CD4-positive, alpha-beta memory T cell (primary cell): ENCODE measurements around the gene ZFC3H1. TPM values are rescaled to one million over a fixed set of nuclear protein-coding genes. Genes with fewer than 3 reads are reported as not detected.

Source experiments
- CTCF ChIA-PET: fragments of 350-600 bp; sonication (Branson Sonifier 250); formaldehyde crosslinking; loops from one replicate; lab custom pipeline; 2021; ENCODE audit warnings: inconsistent platforms; ENCODE audit not compliant: partially characterized antibody; lab: Charles Lee
- POLR2A ChIA-PET: fragments of 350-600 bp; sonication (Branson Sonifier 250); formaldehyde crosslinking; loops from one replicate; lab custom pipeline; 2021; ENCODE audit not compliant: partially characterized antibody; lab: Charles Lee
- DNase-seq, 5 donors: peaks; one replicate each; pipeline versions ENCODE4 v3.0.0 to v3.0.0-alpha.2; 2020 to 2022; ENCODE audit warnings: mixed read lengths in 1 of 5
- H3K27ac ChIP-seq: one replicate; pipeline ENCODE4 v1.7.0; 2013; ENCODE audit warnings: low read depth, low read length
- H3K27me3 ChIP-seq: 2 replicates; pipeline ENCODE4 v1.7.0; 2013; ENCODE audit warnings: mild to moderate bottlenecking, low read length, moderate library complexity; ENCODE audit not compliant: insufficient read depth
- H3K36me3 ChIP-seq: 2 replicates; pipeline ENCODE4 v1.7.0; 2013; ENCODE audit warnings: mild to moderate bottlenecking, low read length, moderate library complexity; ENCODE audit not compliant: insufficient read depth
- H3K4me1 ChIP-seq: 2 replicates; pipeline ENCODE4 v1.7.0; 2013; ENCODE audit warnings: mild to moderate bottlenecking, low read length, moderate library complexity; ENCODE audit not compliant: insufficient read depth
- H3K4me3 ChIP-seq, 2 donors: one replicate each; pipeline ENCODE4 v1.7.0; 2013; ENCODE audit warnings: low read length in 2 of 2, mild to moderate bottlenecking in 1 of 2
- H3K9me3 ChIP-seq, 2 donors: one replicate each; pipeline ENCODE4 v1.7.0; 2013; ENCODE audit warnings: low read length in 2 of 2, control low read depth in 1 of 2; ENCODE audit not compliant: control insufficient read depth in 1 of 2
- H3K27ac Mint-ChIP-seq, 7 donors: one replicate each; pipeline ENCODE4 v1.8.0; 2020 to 2021; ENCODE audit warnings: mixed read lengths in 7 of 7, mild to moderate bottlenecking in 6 of 7, inconsistent platforms in 3 of 7, moderate library complexity in 3 of 7
- H3K27me3 Mint-ChIP-seq, 2 donors: one replicate each; pipeline ENCODE4 v1.8.0; 2020 to 2021; ENCODE audit warnings: mixed read lengths in 2 of 2
- H3K36me3 Mint-ChIP-seq, 2 donors: one replicate each; pipeline ENCODE4 v1.8.0; 2020 to 2021; ENCODE audit warnings: mixed read lengths in 2 of 2, inconsistent platforms in 1 of 2, mild to moderate bottlenecking in 1 of 2
- H3K4me1 Mint-ChIP-seq, 4 donors: one replicate each; pipeline ENCODE4 v1.8.0; 2020 to 2021; ENCODE audit warnings: mixed read lengths in 4 of 4, mild to moderate bottlenecking in 1 of 4
- H3K4me3 Mint-ChIP-seq, 8 donors: one replicate each; pipeline ENCODE4 v1.8.0; 2020 to 2021; ENCODE audit warnings: mixed read lengths in 8 of 8, mild to moderate bottlenecking in 7 of 8, moderate library complexity in 6 of 8, inconsistent platforms in 3 of 8
- H3K9me3 Mint-ChIP-seq, 8 donors: one replicate each; pipeline ENCODE4 v1.8.0; 2020 to 2021; ENCODE audit warnings: mixed read lengths in 8 of 8, mild to moderate bottlenecking in 5 of 8, inconsistent platforms in 3 of 8, moderate library complexity in 1 of 8
- intact Hi-C: fragments of 100-400 bp; cut with micrococcal nuclease; formaldehyde crosslinking; loops from one replicate; pipeline ENCODE4 v1.15.1; 2023
- polyA plus RNA-seq, 2 donors: library from polyadenylated mRNA; unstranded; fragments of 300-500 nt; fragmentation: Illumina TruSeq; gene quantifications; one replicate each; pipeline ENCODE4 v1.2.3, GENCODE V29; 2021
- total RNA-seq, 2 experiments: library from RNA; stranded (reverse); gene quantifications; one replicate each; pipeline ENCODE4 v1.2.3, GENCODE V29; 2021

ZFC3H1 gene
- total and polyA plus RNA-seq, 4 experiments from 2014 or later, result 15.0 to 121 (median 73.9) TPM

GRCh38 chr12:71602761-71603577 is 60.7 kb downstream of the ZFC3H1 start:
- no peak overlapping the region for H3K27ac Mint-ChIP-seq
- intact Hi-C loops, result no loop called here
- peaks cover 0 to 7% (median 0%) of the 10 kb centered on the region in 4 donors for H3K4me1 Mint-ChIP-seq
- H3K4me3 Mint-ChIP-seq, result peak overlapping the region in 1 of 8 donors; percentile 18
- H3K27ac ChIP-seq, result no peak overlapping the region
- CTCF ChIA-PET, result no interaction called here
- peaks cover 0 to 6% (median 2%) of the 10 kb centered on the region in 8 donors for H3K9me3 Mint-ChIP-seq
- H3K9me3 ChIP-seq, result no peaks in the 10 kb centered on the region
- H3K27me3 ChIP-seq, result no peaks in the 10 kb centered on the region
- peaks cover 9 to 15% of the 10 kb centered on the region in 2 donors for H3K36me3 Mint-ChIP-seq
- H3K4me1 ChIP-seq, result no peaks in the 10 kb centered on the region
- H3K36me3 ChIP-seq, result no peaks in the 10 kb centered on the region
- no peak for DNase-seq
- POLR2A ChIA-PET, result no interaction called here
- H3K27me3 Mint-ChIP-seq, result peaks cover 0 to 14% of the 10 kb centered on the region in 2 donors
- no peak overlapping the region for H3K4me3 ChIP-seq

GRCh38 chr12:71601546-71601945 is 62.1 kb downstream of the ZFC3H1 start:
- Mint-ChIP-seq H3K4me3 (no peak overlapping the region), H3K36me3 (peaks cover 4 to 5% of the 10 kb centered on the region in 2 donors), H3K9me3 (peaks cover 0 to 6% (median 2%) of the 10 kb centered on the region in 8 donors), H3K27ac (no peak overlapping the region), H3K27me3 (peaks cover 0 to 15% of the 10 kb centered on the region in 2 donors), H3K4me1 (peaks cover 0 to 3% (median 0%) of the 10 kb centered on the region in 4 donors)
- H3K4me3 ChIP-seq, result no peak overlapping the region
- DNase-seq, result no peak
- ChIA-PET CTCF (no interaction called here), POLR2A (no interaction called here)
- no peaks in the 10 kb centered on the region for H3K9me3 ChIP-seq
- H3K4me1 ChIP-seq, result no peaks in the 10 kb centered on the region
- intact Hi-C loops, result no loop called here
- H3K27me3 ChIP-seq, result no peaks in the 10 kb centered on the region
- no peaks in the 10 kb centered on the region for H3K36me3 ChIP-seq
- no peak overlapping the region for H3K27ac ChIP-seq

GRCh38 chr12:71599210-71599609 is 64.4 kb downstream of the ZFC3H1 start:
- Mint-ChIP-seq H3K36me3 (no peaks in the 10 kb centered on the region), H3K27ac (no peak overlapping the region), H3K9me3 (peaks cover 0 to 6% (median 2%) of the 10 kb centered on the region in 8 donors), H3K27me3 (peaks cover 5 to 28% of the 10 kb centered on the region in 2 donors), H3K4me1 (peaks cover 0 to 1% (median 0%) of the 10 kb centered on the region in 4 donors), H3K4me3 (no peak overlapping the region)
- Histone ChIP-seq H3K36me3 (no peaks in the 10 kb centered on the region), H3K9me3 (no peaks in the 10 kb centered on the region), H3K27ac (no peak overlapping the region), H3K4me3 (no peak overlapping the region), H3K27me3 (peaks cover 4% of the 10 kb centered on the region), H3K4me1 (no peaks in the 10 kb centered on the region)
- intact Hi-C loops, result loop anchor here (2.0 kb wide), 1 partner anchor 16 kb away; no protein-coding TSS in a partner anchor
- ChIA-PET POLR2A (no interaction called here), CTCF (no interaction called here)
- DNase-seq, result no peak

GRCh38 chr12:71594214-71594948 is 69.3 kb downstream of the ZFC3H1 start:
- H3K9me3 Mint-ChIP-seq, result peaks cover 0 to 3% (median 0%) of the 10 kb centered on the region in 8 donors
- intact Hi-C loops, result no loop called here
- no peaks in the 10 kb centered on the region for H3K36me3 Mint-ChIP-seq
- H3K27ac Mint-ChIP-seq, result no peak overlapping the region
- CTCF ChIA-PET, result interaction anchor here (1.0 kb wide), 1 partner anchor 10 kb away, joined by 3 read pairs; no protein-coding TSS in a partner anchor
- H3K4me3 ChIP-seq, result no peak overlapping the region
- H3K27ac ChIP-seq, result no peak overlapping the region
- H3K27me3 Mint-ChIP-seq, result peaks cover 28 to 48% of the 10 kb centered on the region in 2 donors
- no peaks in the 10 kb centered on the region for H3K4me1 Mint-ChIP-seq
- DNase-seq, result no peak
- no peak overlapping the region for H3K4me3 Mint-ChIP-seq
- POLR2A ChIA-PET, result interaction anchor here (1.6 kb wide), 1 partner anchor 160 kb away, joined by 3 read pairs; no protein-coding TSS in a partner anchor
- H3K9me3 ChIP-seq, result no peaks in the 10 kb centered on the region
- no peaks in the 10 kb centered on the region for H3K4me1 ChIP-seq
- peaks cover 4% of the 10 kb centered on the region for H3K27me3 ChIP-seq
- H3K36me3 ChIP-seq, result no peaks in the 10 kb centered on the region

GRCh38 chr12:71592841-71593240 is 70.8 kb downstream of the ZFC3H1 start:
- CTCF ChIA-PET, result no interaction called here
- Mint-ChIP-seq H3K27ac (no peak overlapping the region), H3K36me3 (no peaks in the 10 kb centered on the region), H3K9me3 (no peaks in the 10 kb centered on the region), H3K4me3 (no peak overlapping the region), H3K4me1 (no peaks in the 10 kb centered on the region), H3K27me3 (peaks cover 28 to 47% of the 10 kb centered on the region in 2 donors)
- DNase-seq, result no peak
- no peak overlapping the region for H3K27ac ChIP-seq
- peaks cover 4% of the 10 kb centered on the region for H3K27me3 ChIP-seq
- intact Hi-C loops, result no loop called here
- POLR2A ChIA-PET, result no interaction called here
- no peaks in the 10 kb centered on the region for H3K4me1 ChIP-seq
- H3K36me3 ChIP-seq, result no peaks in the 10 kb centered on the region
- H3K9me3 ChIP-seq, result no peaks in the 10 kb centered on the region
- H3K4me3 ChIP-seq, result no peak overlapping the region

GRCh38 chr12:71591601-71592000 is 72.0 kb downstream of the ZFC3H1 start:
- H3K4me3 Mint-ChIP-seq, result no peak overlapping the region
- H3K27me3 Mint-ChIP-seq, result peaks cover 32 to 47% of the 10 kb centered on the region in 2 donors
- Histone ChIP-seq H3K27ac (no peak overlapping the region), H3K4me1 (no peaks in the 10 kb centered on the region), H3K27me3 (peaks cover 4% of the 10 kb centered on the region), H3K4me3 (no peak overlapping the region), H3K9me3 (no peaks in the 10 kb centered on the region), H3K36me3 (no peaks in the 10 kb centered on the region)
- ChIA-PET POLR2A (no interaction called here), CTCF (no interaction called here)
- intact Hi-C loops, result no loop called here
- no peak overlapping the region for H3K27ac Mint-ChIP-seq
- no peak for DNase-seq
- H3K36me3 Mint-ChIP-seq, result no peaks in the 10 kb centered on the region
- no peaks in the 10 kb centered on the region for H3K9me3 Mint-ChIP-seq
- no peaks in the 10 kb centered on the region for H3K4me1 Mint-ChIP-seq

- H3K4me1 ChIP-seq, result no peaks in the 10 kb centered on the region
- H3K4me3 ChIP-seq, result no peak overlapping the region
- peaks cover 27 to 37% of the 10 kb centered on the region in 2 donors for H3K27me3 Mint-ChIP-seq
- POLR2A ChIA-PET, result no interaction called here
- no peak overlapping the region for H3K27ac Mint-ChIP-seq
- DNase-seq, result no peak
- no peaks in the 10 kb centered on the region for H3K36me3 Mint-ChIP-seq
- H3K27me3 ChIP-seq, result peaks cover 1% of the 10 kb centered on the region
- no peaks in the 10 kb centered on the region for H3K4me1 Mint-ChIP-seq
- no peak overlapping the region for H3K27ac ChIP-seq
- intact Hi-C loops, result no loop called here
- no peaks in the 10 kb centered on the region for H3K9me3 Mint-ChIP-seq
- CTCF ChIA-PET, result no interaction called here
- no peak overlapping the region for H3K4me3 Mint-ChIP-seq
- H3K9me3 ChIP-seq, result no peaks in the 10 kb centered on the region
- no peaks in the 10 kb centered on the region for H3K36me3 ChIP-seq
Measured at GRCh38 chr12:71589478-71589881, 74.2 kb downstream of the ZFC3H1 start.
